HG03439 (cell line): ENCODE measurements around the gene LZTR1.
"Not testable (repeated sequence)": the region's sequence is repeated elsewhere in the genome, so short reads cannot be mapped to it uniquely, and the experiment has no call there.

Source experiments
- ATAC-seq: cut with Tn5 transposase; IDR thresholded peaks from one replicate; pipeline ENCODE4 v1.9.1; 2021; ENCODE audit warnings: mild to moderate bottlenecking, moderate library complexity; ENCODE audit not compliant: unreplicated experiment

LZTR1 gene

GRCh38 chr22:20965104-20965887 lies 16.8 kb upstream of the LZTR1 start:
- ATAC-seq = no peak

DNA sequence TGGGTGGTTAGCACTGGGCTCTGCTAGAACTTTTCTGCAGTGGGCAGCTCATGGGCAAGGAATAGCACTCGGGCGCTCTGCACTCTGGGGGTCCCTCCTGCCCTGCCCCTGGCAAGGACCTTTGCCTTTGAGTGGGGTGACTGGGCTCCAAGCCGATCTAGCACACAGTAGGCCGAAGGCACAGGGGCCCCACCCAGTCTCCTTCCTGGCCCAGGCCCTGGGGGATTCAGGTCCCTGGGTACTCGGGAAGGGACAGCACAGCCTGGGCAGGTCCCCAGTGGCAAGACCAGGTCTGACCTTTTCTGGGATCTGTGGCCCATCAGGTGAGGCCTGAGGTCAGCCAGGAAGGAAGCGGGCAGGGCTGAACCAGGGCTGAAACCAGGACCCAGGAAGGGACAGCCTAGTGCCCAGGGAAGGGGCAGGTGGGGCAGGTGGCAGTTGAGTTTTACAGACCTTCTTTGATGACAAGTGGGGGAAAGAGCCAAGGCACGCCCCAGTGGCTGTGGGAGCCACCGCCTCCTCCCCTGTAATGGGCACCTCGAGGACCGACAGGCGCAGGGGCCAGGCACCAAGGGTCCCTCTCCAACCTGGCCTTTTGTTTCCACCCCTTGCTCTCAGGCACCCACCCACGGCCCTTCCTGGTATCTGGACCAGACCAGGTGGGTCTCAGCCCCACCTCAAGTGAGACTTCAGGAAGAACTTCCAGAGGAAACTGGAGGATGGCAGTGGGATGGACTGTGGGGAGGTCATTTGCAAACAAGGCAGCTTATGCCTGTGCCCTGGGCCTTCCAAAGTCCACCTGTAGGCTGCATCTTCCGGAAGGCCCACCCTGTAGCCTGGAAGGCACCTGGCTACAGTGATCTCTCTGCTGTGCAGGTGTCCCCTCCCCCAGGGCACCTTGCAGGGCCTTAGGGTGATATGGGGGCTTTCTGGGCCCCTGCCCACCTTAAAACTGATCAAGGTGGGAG lies 15.9 kb upstream of the LZTR1 start:
- ATAC-seq = no peak

DNA sequence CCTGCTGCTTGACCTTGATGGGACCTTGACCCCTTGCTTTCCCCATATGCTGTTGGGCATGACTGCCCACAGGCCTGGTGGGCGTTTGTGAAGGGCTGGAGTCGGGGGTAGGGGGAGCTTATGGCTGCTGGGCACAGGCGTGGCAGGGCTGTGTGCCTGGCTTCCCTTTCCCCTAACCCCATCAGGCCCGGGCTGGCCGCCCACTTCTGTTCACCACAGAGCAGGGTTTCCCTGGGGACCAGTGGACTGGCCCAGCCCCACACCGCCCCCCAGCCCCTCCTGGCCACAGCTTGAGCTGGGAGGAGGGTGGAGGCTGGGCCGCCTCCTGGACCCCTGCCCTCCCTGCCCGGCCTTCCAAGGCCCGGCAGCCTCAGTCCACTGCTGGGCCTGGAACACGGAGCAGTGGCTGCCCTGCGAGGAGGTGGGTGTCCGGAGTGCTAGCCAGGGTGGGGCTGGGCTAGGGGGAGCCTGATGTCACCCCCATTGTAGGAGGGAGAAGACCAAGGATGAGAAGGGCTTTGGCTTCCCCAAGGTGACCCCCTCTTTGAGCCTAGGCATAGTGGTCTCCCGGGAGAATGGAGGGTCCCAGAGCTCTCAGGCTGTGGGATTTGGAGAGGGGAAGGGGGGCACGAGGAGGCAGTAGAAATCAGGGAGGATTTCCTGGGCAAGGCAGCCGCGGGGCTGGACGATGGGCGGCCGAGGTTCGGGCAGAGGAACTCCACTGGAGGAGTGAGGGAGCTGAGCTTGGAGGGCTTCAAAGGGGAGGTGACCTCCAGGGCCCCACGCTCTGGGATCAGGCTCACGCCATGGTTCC lies 15.0 kb upstream of the LZTR1 start, which contains the start of gene AIFM3:
Gene AIFM3, plus strand, starts transcription at position 373 of the 814 bp plus-strand sequence. CDS start 690 bp downstream, outside the sequence.
- ATAC-seq = no peak

DNA sequence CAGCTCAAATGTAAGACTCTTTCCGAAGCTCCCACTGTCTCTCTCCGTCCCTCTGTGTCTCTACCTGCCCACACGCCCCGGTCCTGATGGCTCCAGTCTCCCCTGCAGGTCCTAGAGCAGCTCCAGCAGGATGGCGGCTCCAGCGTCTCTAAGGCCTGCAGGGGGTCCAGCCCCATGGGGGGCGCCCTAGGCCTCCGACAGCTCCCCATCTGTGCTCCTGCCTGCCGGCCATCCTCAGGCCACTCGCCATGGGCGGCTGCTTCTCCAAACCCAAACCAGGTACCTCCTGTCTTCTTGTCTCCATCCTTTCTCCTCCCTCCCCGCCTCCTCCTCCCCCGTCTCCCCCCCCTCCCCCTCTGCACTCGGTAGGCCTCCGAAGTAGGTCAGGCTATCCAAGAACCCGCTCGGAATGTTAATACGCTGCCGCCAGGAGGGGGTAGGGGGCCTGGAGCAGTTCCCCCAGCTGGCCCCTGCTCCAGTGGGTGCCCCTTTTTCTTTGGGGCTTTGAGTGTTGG lies 14.3 kb upstream of the LZTR1 start:
- no peak for ATAC-seq

GRCh38 chr22:20968281-20968977 lies 13.7 kb upstream of the LZTR1 start:
- ATAC-seq = no peak

GRCh38 chr22:20970939-20971657 lies 11.0 kb upstream of the LZTR1 start:
- ATAC-seq = no peak

DNA sequence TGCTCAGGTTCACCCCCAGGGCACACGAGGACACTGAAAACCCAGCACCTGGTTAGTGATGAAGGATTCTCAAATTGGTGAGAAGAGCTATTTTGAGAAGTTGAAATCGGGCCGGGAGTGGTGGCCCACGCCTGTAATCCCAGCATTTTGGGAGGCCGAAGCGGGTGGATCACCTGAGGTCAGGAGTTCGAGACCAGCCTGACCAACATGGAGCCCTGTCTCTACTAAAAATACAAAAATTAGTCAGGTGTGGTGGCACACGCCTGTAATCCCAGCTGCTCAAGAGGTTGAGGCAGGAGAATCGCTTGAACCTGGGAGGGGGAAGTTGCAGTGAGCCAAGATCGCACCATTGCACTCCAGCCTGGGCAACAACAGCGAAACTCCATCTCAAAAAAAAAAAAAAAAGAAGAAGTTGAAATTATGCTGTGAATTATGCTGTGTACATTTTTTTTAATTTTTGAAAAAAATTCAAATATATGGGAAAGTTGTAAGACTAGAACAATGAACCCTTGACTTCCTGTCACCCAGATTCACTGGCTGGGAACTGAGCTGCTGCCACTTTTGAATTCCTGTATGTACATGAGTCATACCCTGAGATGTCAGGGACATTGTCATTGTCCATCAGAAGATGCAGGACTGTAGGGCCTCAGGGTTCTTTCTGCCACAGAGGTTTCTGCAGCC lies 9.9 kb upstream of the LZTR1 start:
- not testable (repeated sequence) for ATAC-seq

DNA sequence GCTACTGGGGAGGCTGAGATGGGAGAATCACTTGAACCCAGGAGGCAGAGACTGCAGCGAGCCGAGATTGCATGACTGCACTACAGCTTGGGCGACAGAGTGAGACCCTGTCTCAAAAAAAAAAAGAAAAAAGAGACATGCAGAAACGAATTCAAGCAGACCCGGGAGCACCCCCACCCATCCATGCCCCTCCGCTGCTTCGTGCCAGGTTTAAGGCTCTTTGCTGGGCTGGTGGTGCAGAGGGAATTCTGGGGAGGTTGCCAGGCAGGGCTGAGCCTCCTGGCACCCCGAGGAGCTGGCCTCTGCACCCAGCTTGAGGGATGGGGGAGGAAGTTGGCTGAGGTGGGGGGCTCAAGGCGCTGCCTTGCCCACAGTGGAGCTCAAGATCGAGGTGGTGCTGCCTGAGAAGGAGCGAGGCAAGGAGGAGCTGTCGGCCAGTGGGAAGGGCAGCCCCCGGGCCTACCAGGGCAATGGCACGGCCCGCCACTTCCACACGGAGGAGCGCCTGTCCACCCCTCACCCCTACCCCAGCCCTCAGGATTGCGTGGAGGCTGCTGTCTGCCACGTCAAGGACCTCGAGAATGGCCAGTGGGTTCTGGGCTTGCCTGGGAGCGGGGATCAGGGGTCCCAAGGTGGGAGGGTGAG lies 9.0 kb upstream of the LZTR1 start:
- no peak for ATAC-seq

GRCh38 chr22:20973634-20974286 lies 8.3 kb upstream of the LZTR1 start:
- ATAC-seq = no peak

DNA sequence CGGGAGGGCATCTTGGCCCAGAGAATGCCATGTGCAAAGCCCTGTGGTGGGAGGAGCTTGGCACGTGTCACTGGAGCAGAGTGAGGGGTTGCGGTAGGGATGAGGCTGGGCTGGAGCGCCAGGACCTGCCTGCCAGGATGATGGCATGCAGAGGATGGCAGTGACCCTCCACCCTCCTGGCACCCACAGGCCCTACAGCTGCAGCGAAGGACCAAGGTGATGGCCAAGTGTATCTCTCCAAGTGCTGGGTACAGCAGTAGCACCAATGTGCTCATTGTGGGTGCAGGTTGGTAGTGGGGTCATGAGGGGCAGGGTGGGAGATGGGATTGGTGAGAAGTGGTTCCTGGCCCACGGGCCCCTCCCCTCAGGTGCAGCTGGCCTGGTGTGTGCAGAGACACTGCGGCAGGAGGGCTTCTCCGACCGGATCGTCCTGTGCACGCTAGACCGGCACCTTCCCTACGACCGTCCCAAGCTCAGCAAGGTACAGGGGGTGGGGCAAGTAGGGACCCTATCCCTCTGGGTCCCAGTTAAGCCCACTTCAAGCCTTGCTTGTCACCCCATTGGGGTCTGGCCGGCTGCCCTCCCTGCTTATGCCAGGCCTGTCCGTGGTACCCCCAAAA lies 7.7 kb upstream of the LZTR1 start:
- ATAC-seq = no peak

GRCh38 chr22:20975541-20976290 lies 6.4 kb upstream of the LZTR1 start:
- ATAC-seq = no peak

DNA sequence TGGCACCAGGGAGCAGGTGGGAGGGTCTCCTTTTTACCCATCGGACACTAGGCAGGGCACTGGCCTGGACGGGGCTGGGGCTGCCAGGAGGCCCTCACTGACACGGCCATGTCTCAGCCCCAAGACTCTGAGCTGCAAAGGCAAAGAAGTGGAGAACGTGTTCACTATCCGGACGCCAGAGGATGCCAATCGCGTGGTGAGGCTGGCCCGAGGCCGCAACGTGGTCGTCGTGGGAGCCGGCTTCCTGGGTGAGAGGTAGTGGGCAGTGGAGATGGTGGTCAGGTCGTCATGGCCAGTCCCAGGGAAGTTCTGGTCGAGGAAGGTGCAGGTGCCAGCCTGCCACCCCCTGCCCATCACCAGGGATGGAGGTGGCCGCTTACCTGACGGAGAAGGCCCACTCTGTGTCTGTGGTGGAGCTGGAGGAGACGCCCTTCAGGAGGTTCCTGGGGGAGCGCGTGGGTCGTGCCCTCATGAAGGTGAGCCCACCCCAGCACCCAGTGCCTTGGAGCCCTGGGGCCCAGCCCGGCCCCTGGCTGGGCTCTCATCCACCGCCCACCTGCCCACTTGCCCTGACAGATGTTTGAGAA lies 5.7 kb upstream of the LZTR1 start:
- no peak for ATAC-seq

- no peak for ATAC-seq
Observed at GRCh38 chr22:20977019-20977418, 5.1 kb upstream of the LZTR1 start.

DNA sequence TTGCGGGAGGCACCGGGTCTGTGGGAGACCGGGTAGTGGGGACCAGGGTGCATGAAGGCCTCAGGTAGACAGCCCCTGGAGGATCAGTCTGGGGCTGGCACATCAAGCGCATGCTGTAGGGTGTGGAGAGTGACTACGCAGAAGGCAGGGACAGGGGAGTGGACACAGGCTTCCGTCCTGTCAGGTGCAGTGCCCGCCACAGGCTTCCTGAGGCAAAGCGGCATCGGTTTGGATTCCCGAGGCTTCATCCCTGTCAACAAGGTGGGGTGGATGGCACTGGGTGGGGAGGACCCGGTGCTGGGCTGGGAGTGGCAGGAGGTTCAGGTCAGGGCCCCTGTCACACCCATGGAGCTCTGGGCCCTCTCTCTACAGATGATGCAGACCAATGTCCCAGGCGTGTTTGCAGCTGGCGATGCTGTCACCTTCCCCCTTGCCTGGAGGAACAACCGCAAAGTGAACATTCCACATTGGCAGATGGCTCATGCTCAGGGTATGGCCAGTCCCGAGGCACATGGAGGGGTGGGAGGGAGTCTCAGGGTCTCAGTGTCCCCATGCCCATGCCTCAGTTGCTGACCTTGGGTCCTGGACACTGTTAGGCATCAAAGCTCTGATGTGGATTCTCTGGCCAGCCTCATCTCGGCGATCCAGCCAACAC lies 4.5 kb upstream of the LZTR1 start:
- no peak for ATAC-seq

- ATAC-seq = no peak
Observed at GRCh38 chr22:20978419-20978818, 3.7 kb upstream of the LZTR1 start.
